ENCODE measurements around the gene RNF213.

The RNF213 gene

DNA sequence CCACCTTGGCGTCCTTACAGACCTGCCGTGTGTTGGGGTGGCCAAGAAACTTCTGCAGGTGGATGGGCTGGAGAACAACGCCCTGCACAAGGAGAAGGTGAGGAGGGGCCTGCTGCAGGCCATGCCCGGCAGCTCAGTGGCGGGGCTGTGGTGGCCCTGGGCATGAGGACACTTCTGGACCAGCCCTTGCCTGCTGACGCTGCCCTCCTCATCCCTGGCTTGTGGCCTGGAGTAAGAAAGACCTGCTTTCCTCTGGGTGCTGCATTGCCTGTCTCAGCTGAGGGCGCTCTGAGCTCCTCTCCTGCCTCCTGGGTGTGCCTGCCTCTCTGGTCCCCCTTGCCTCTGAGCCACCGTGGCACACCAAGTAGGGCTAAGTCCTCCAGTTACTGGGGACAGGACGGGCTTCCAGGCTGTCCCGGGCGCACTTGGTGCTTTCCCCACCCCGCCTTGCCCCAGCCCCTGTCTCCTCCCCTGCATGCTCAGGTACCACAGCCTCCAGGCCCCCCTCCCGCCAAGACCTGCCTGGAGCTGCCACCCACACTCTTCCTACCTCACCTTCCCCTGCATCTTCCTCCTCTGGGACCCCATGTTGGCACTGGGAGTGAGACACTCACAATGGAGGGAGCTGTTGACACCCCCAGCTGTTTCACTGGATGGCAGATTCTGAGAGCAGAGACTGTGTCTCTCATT is 163.0 kb downstream of the RNF213 start:
- Histone ChIP-seq H3K36me3 (ENCODE audit: control insufficient read depth, insufficient read depth, low read length) (no peaks in the 10 kb centered on the region), H3K4me3 (replicated peaks; ENCODE audit: low read depth, low read length) (no peak overlapping the region), H3K27me3 (replicated peaks; ENCODE audit: control insufficient read depth, insufficient read depth, low read length) (no peaks in the 10 kb centered on the region)
- DNase-seq (ENCODE audit: extremely low read depth, insufficient read length): no peak
- TF ChIP-seq, protein P1, sequence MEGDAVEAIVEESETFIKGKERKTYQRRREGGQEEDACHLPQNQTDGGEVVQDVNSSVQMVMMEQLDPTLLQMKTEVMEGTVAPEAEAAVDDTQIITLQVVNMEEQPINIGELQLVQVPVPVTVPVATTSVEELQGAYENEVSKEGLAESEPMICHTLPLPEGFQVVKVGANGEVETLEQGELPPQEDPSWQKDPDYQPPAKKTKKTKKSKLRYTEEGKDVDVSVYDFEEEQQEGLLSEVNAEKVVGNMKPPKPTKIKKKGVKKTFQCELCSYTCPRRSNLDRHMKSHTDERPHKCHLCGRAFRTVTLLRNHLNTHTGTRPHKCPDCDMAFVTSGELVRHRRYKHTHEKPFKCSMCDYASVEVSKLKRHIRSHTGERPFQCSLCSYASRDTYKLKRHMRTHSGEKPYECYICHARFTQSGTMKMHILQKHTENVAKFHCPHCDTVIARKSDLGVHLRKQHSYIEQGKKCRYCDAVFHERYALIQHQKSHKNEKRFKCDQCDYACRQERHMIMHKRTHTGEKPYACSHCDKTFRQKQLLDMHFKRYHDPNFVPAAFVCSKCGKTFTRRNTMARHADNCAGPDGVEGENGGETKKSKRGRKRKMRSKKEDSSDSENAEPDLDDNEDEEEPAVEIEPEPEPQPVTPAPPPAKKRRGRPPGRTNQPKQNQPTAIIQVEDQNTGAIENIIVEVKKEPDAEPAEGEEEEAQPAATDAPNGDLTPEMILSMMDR (IDR thresholded peaks at IDR 0.05; ENCODE audit: insufficient read depth, low read length, poor library complexity, severe bottlenecking): no peak

DNA sequence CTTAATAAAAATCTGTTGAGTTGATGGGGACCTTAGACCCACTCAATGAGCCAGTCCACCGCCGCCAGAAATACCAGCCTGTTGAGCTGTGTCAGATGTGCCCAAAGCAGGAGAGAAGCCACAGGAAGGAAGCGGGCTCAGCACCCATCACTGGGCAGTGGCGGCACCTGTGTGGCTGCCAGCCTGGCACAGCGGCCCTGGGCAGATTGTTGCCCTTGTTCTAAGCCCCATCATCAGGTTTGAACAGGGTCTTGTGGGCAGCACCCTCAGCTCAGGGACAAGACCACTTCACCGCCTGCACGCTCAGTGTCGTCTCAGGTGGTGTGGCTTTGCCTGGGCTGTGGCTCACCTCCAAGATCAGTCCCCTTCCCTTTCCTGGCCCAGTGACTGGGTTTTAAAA is 163.6 kb downstream of the RNF213 start:
- Histone ChIP-seq H3K4me3 (replicated peaks; ENCODE audit: low read depth, low read length) (no peak overlapping the region), H3K27me3 (replicated peaks; ENCODE audit: control insufficient read depth, insufficient read depth, low read length) (no peaks in the 10 kb centered on the region), H3K36me3 (ENCODE audit: control insufficient read depth, insufficient read depth, low read length) (no peaks in the 10 kb centered on the region)
- DNase-seq (ENCODE audit: extremely low read depth, insufficient read length): no peak
- TF ChIP-seq, protein P1 (IDR thresholded peaks at IDR 0.05; ENCODE audit: insufficient read depth, low read length, poor library complexity, severe bottlenecking): no peak

DNA sequence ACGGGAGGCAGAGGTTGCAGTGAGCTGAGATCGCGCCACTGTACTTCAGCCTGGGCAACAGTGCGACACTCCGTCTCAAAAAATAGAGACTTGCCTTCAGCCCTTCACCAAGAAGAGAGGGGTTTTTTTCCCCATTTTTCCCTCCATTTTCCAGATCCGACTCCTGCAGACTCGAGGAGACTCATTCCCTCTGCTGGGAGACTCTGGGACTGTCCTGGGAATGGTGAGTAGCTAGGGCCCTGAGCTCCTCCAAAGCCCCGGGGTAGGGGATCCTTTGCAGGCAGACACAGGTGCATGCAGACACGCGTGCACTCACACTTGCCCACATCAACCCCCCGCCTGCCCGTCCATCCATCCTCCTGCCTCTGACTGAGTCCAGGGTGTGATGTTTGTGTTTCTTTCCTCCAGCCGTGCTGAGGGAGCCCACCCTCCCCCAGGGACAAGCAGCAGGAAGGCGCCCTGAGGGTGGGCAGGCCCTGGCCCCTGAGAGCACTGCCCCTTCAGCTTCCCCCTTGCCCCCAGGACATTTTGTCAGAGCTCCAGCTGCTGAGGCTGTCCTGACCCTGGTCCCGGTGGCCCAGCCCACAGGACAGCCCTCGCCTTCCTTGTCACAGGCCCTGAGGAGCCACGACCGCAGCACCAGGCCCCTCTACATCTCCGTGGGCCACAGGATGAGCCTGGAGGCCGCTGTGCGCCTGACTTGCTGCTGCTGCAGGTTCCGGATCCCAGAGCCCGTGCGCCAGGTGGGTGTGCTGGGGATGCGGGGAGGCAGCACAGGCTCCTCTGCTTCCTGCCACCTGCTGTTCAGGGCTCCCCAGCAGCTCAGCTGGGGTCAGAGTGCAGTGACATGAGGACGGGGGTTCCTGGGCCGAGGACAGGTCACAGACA is 164.5 kb downstream of the RNF213 start:
- Histone ChIP-seq H3K27me3 (replicated peaks; ENCODE audit: control insufficient read depth, insufficient read depth, low read length) (no peaks in the 10 kb centered on the region), H3K36me3 (ENCODE audit: control insufficient read depth, insufficient read depth, low read length) (no peaks in the 10 kb centered on the region), H3K4me3 (replicated peaks; ENCODE audit: low read depth, low read length) (no peak overlapping the region)
- TF ChIP-seq, protein P1 (IDR thresholded peaks at IDR 0.05; ENCODE audit: insufficient read depth, low read length, poor library complexity, severe bottlenecking): no peak
- no peak for DNase-seq (ENCODE audit: extremely low read depth, insufficient read length)

DNA sequence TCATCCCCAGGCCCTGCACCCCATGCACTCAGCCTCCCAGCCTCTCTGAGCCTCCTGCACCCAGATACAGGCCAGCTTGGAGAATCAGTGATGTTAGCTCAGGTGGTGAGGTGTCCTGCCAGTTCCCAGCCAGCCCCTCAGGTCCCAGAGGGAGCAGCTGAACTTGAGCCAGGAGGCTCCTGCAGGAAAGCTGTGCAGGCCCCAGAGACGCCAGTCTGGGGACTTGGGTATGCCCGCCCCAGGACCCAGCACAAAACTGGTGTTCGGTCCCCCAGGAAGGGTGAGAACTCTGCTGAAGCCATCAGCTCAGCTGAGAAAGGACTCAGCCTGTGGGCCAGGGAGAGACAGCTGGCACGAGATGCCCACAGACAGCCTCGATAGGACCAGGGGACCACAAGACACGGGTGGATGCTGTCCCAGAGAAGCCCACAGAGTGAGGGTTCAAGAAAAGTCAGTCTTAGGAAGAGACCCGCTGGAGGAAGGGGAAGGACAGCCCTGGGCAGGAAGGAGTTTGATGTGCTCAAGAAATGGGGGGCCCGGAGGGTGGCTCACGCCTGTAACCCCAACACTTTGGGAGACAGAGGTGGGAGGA is 165.3 kb downstream of the RNF213 start:
- TF ChIP-seq, protein P1 (IDR thresholded peaks at IDR 0.05; ENCODE audit: insufficient read depth, low read length, poor library complexity, severe bottlenecking): no peak
- Histone ChIP-seq H3K27me3 (replicated peaks; ENCODE audit: control insufficient read depth, insufficient read depth, low read length) (no peaks in the 10 kb centered on the region), H3K36me3 (ENCODE audit: control insufficient read depth, insufficient read depth, low read length) (no peaks in the 10 kb centered on the region), H3K4me3 (replicated peaks; ENCODE audit: low read depth, low read length) (no peak overlapping the region)
- DNase-seq (ENCODE audit: extremely low read depth, insufficient read length): no peak

DNA sequence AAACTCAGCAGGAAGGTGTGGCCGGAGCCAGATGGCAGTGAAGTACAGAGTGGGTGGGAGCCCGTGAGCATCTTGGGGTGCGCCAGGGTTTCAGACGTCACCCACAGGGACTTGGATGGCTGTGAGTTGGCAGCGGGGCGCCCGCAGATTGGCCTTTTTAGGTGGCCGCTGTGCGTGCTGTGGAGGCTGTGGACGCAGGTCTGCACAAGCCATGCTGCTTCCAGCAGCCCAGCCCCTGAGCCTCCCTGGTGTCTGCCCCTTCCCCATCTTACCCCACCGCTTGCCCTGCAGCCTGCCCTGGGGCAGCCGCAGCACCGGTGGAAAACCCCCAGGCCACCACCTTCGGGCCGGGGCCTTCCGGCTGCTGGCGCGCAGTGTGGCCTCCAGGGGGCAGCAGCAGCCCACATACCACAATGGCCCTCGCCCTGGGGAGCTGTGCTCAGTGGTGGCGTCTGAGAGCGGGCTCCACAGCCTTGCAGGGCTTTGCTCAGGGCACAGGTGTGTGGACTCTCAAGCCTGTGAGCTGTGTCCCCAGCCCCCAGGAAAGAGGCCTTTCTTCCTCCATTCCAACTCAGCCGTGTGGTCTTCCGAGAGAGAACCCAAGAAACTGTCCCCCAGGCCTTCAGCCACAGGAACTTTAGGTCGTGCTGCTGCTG is 166.1 kb downstream of the RNF213 start:
- Histone ChIP-seq H3K36me3 (ENCODE audit: control insufficient read depth, insufficient read depth, low read length) (no peaks in the 10 kb centered on the region), H3K27me3 (replicated peaks; ENCODE audit: control insufficient read depth, insufficient read depth, low read length) (no peaks in the 10 kb centered on the region), H3K4me3 (replicated peaks; ENCODE audit: low read depth, low read length) (no peak overlapping the region)
- TF ChIP-seq, protein P1 (IDR thresholded peaks at IDR 0.05; ENCODE audit: insufficient read depth, low read length, poor library complexity, severe bottlenecking): peak; percentile 98
- DNase-seq (ENCODE audit: extremely low read depth, insufficient read length): peak; percentile 72
